IMR-90 (cell line): ENCODE measurements around the gene CENPP. TPM values are rescaled to one million over a fixed set of nuclear protein-coding genes. Genes with fewer than 3 reads are reported as not detected.

ENCODE experiments used
- ATAC-seq: fragments of 200-7000 bp; cut with Tn5 transposase; 2 replicates; pipeline ENCODE4 v1.9.1; 2020; ENCODE audit warnings: low read depth, mild to moderate bottlenecking, moderate library complexity
- BruUV-seq: library from RNA; stranded (reverse); fragments of 400-500 nt; replicated peaks from 2 replicates; lab custom pipeline; 2021; lab: Mats Ljungman, UMichigan
- CTCF ChIA-PET: fragments of 300-600 bp; formaldehyde crosslinking; extraction: SDS; loops from one replicate; lab custom pipeline; 2021; ENCODE audit warnings: antibody characterized with exemption; lab: Yijun Ruan, JAX
- POLR2A ChIA-PET: fragments of 300-600 bp; sonication (Branson Sonifier 250); formaldehyde crosslinking; loops from one replicate; lab custom pipeline; 2022; ENCODE audit warnings: antibody characterized with exemption; ENCODE audit not compliant: unreplicated experiment; lab: Charles Lee
- DNase-seq: peaks from one replicate; pipeline ENCODE4 v3.0.0; 2013
- H2AFZ ChIP-seq: replicated peaks from 2 replicates; pipeline ENCODE3; 2013; ENCODE audit warnings: low read length, mild to moderate bottlenecking; ENCODE audit not compliant: poor library complexity
- H2AK5ac ChIP-seq: 2 replicates; pipeline ENCODE4 v1.6.1; 2013; ENCODE audit warnings: low read depth, low read length, inconsistent platforms
- H2AK9ac ChIP-seq: replicated peaks from 2 replicates; pipeline ENCODE3; 2013; ENCODE audit warnings: mild to moderate bottlenecking, low read depth, low read length, moderate library complexity; ENCODE audit not compliant: poor library complexity
- H2BK120ac ChIP-seq: 2 replicates; pipeline ENCODE4 v1.6.1; 2013; ENCODE audit warnings: low read depth, low read length, inconsistent platforms
- H2BK15ac ChIP-seq: 3 replicates; pipeline ENCODE4 v1.6.1; 2013; ENCODE audit warnings: low read depth, low read length, inconsistent platforms
- H2BK20ac ChIP-seq: 2 replicates; pipeline ENCODE4 v1.6.1; 2013; ENCODE audit warnings: low read depth, mild to moderate bottlenecking, inconsistent platforms, low read length, moderate library complexity
- H2BK5ac ChIP-seq: 2 replicates; pipeline ENCODE4 v1.6.1; 2013; ENCODE audit warnings: mild to moderate bottlenecking, low read depth, low read length, inconsistent platforms; ENCODE audit not compliant: poor library complexity, severe bottlenecking
- H3K14ac ChIP-seq: replicated peaks from 2 replicates; pipeline ENCODE4 v1.6.1; 2013; ENCODE audit warnings: low read depth, low read length, inconsistent platforms
- H3K18ac ChIP-seq: 2 replicates; pipeline ENCODE4 v1.6.1; 2013; ENCODE audit warnings: low read depth, low read length, control low read depth
- H3K23ac ChIP-seq: 2 replicates; pipeline ENCODE4 v1.6.1; 2013; ENCODE audit warnings: low read depth, low read length, inconsistent platforms
- H3K27ac ChIP-seq: 2 replicates; pipeline ENCODE4 v1.5.1; 2013; ENCODE audit warnings: mild to moderate bottlenecking, control low read depth, low read length; ENCODE audit not compliant: insufficient read depth
- H3K27me3 ChIP-seq: 2 replicates; pipeline ENCODE4 v1.6.1; 2013; ENCODE audit warnings: low read length; ENCODE audit not compliant: control insufficient read depth, insufficient read depth
- H3K36me3 ChIP-seq: 2 replicates; pipeline ENCODE4 v1.6.1; 2013; ENCODE audit warnings: low read length, mixed read lengths; ENCODE audit not compliant: control insufficient read depth, insufficient read depth
- H3K4ac ChIP-seq: 2 replicates; pipeline ENCODE4 v1.6.1; 2013; ENCODE audit warnings: low read depth, low read length, inconsistent platforms
- H3K4me1 ChIP-seq: 2 replicates; pipeline ENCODE4 v1.6.1; 2013; ENCODE audit warnings: low read length, mixed read lengths; ENCODE audit not compliant: control insufficient read depth, insufficient read depth
- H3K4me2 ChIP-seq: 2 replicates; pipeline ENCODE4 v1.6.1; 2013; ENCODE audit warnings: low read depth, mild to moderate bottlenecking, control low read depth, low read length, moderate library complexity
- H3K4me3 ChIP-seq: 2 replicates; pipeline ENCODE4 v1.5.1; 2013; ENCODE audit warnings: low read depth, mild to moderate bottlenecking, control low read depth, low read length, moderate library complexity; ENCODE audit not compliant: insufficient read depth
- H3K56ac ChIP-seq: 2 replicates; pipeline ENCODE4 v1.6.1; 2013; ENCODE audit warnings: low read length, inconsistent platforms; ENCODE audit not compliant: insufficient read depth; ENCODE audit errors: extremely low read depth
- H3K79me1 ChIP-seq, 2 experiments: 2 replicates each; pipeline ENCODE4 v1.6.1; 2013; ENCODE audit warnings: low read length in 2 of 2, inconsistent platforms in 1 of 2, low read depth in 1 of 2
- H3K9ac ChIP-seq: 2 replicates; pipeline ENCODE4 v1.6.1; 2013; ENCODE audit warnings: low read depth, low read length, control low read depth
- H3K9me1 ChIP-seq: 2 replicates; pipeline ENCODE4 v1.6.1; 2013; ENCODE audit warnings: low read length, inconsistent platforms; ENCODE audit not compliant: insufficient read depth
- H3K9me3 ChIP-seq: 2 replicates; pipeline ENCODE4 v1.6.1; 2013; ENCODE audit warnings: low read length; ENCODE audit not compliant: control insufficient read depth, insufficient read depth
- H4K20me1 ChIP-seq: 2 replicates; pipeline ENCODE4 v1.6.1; 2013; ENCODE audit warnings: low read length, inconsistent platforms; ENCODE audit not compliant: insufficient read depth
- H4K5ac ChIP-seq: 2 replicates; pipeline ENCODE4 v1.6.1; 2013; ENCODE audit warnings: mild to moderate bottlenecking, low read depth, low read length, control low read depth
- H4K8ac ChIP-seq, 2 experiments: 2 replicates each; pipeline ENCODE4 v1.6.1; 2013; ENCODE audit warnings: low read depth in 2 of 2, low read length in 2 of 2, control low read depth in 1 of 2, inconsistent platforms in 1 of 2
- H4K91ac ChIP-seq: 2 replicates; pipeline ENCODE4 v1.6.1; 2013; ENCODE audit warnings: low read depth, low read length, inconsistent platforms; ENCODE audit not compliant: insufficient read depth
- CHD1 ChIP-seq: IDR thresholded peaks from 2 replicates; pipeline ENCODE4 v1.6.1; 2012; ENCODE audit warnings: low read depth, low read length, improper control_type of control experiment
- WGBS, 2 experiments: methylation state at CpG; one replicate each; pipeline versions ENCODE4 v1.1.5 to v1.1.7; 2013; ENCODE audit warnings: missing lambda C conversion rate in 2 of 2; ENCODE audit not compliant: insufficient read length in 1 of 2; ENCODE audit errors: extremely low coverage in 2 of 2; 5-methylcytosine and 5-hydroxymethylcytosine counted together
- dilution Hi-C: fragments of 300-500 bp; cut with HindIII; formaldehyde crosslinking; loops from one replicate; pipeline ENCODE4 v1.14.3; 2018; ENCODE audit warnings: low sequenced_read_pairs; ENCODE audit not compliant: unreplicated experiment
- in situ Hi-C: fragments of 300-500 bp; cut with MboI; formaldehyde crosslinking; loops from 3 replicates; pipeline ENCODE4 v1.14.3; 2019; ENCODE audit warnings: low sequenced_read_pairs, inconsistent platforms, mixed read lengths
- intact Hi-C: fragments of 100-400 bp; cut with micrococcal nuclease; formaldehyde crosslinking; loops from 2 replicates; pipeline ENCODE4 v1.10.0; 2022
- polyA plus RNA-seq, 3 experiments: library from polyadenylated mRNA; depleted of rRNA; stranded (reverse); fragments of >200 nt; gene quantifications; 2 replicates each; pipeline ENCODE4 v1.2.3, GENCODE V29; 2012; ENCODE audit warnings: low replicate concordance in 1 of 3
- total RNA-seq: library from RNA; depleted of rRNA; stranded (reverse); fragments of >200 nt; gene quantifications from 2 replicates; pipeline ENCODE4 v1.2.3, GENCODE V29; 2012
- TF ChIP-seq, protein P1 (sequence below): fragments of 150-350 bp; IDR thresholded peaks from 2 replicates; pipeline ENCODE4 v1.6.1; 2017; ENCODE audit warnings: mild to moderate bottlenecking, antibody characterized with exemption, low read length, low read depth

Gene CENPP
- total and polyA plus RNA-seq, 2 of the 4 experiments (the other 2 are of a cell fraction), result 1.4 to 2.0 TPM

- Histone ChIP-seq H3K4me3 (no peak overlapping the region), H2AFZ (no peak overlapping the region)
- peak; percentile 54 for ATAC-seq
These were observed 24.3 kb downstream of the CENPP start for GRCh38 chr9:92349771-92350739.

More at GRCh38 chr9:92349771-92350739, 24.3 kb downstream of the CENPP start:
- no peak overlapping the region for H3K9ac ChIP-seq
- H4K8ac ChIP-seq, result no peak overlapping the region
- H3K23ac ChIP-seq, result no peak overlapping the region
- no peaks in the 10 kb centered on the region for H3K79me1 ChIP-seq
- in situ Hi-C loops (loop anchor here (25.0 kb wide), 1 partner anchor 437 kb away; no protein-coding TSS in a partner anchor), dilution Hi-C loops (no loop called here), intact Hi-C loops (loop anchor here (5.0 kb wide), 1 partner anchor 32 kb away; no protein-coding TSS in a partner anchor)
- no peaks in the 10 kb centered on the region for H3K36me3 ChIP-seq
- peak; percentile 74 for DNase-seq
- H3K27ac ChIP-seq, result peak overlapping the region; percentile 50; the same call in 1 of the 2 replicates
- CTCF ChIA-PET, result interaction anchor here (0.6 to 1.1 kb wide), 3 partner anchors 82 to 285 kb away, joined by 3 read pairs; no protein-coding TSS in a partner anchor
- no peaks in the 10 kb centered on the region for H3K9me1 ChIP-seq
- no peak overlapping the region; the same call in 1 of the 2 replicates for H3K18ac ChIP-seq
- no peak overlapping the region for H3K56ac ChIP-seq
- POLR2A ChIA-PET, result no interaction called here
- H2BK15ac ChIP-seq, result no peak overlapping the region
- H4K20me1 ChIP-seq, result no peaks in the 10 kb centered on the region
- H3K4ac ChIP-seq, result no peak overlapping the region
- H3K27me3 ChIP-seq, result no peaks in the 10 kb centered on the region
- H4K5ac ChIP-seq, result no peak overlapping the region; the same call in 1 of the 2 replicates
- no peak for TF ChIP-seq CHD1
- TF ChIP-seq, protein P1, sequence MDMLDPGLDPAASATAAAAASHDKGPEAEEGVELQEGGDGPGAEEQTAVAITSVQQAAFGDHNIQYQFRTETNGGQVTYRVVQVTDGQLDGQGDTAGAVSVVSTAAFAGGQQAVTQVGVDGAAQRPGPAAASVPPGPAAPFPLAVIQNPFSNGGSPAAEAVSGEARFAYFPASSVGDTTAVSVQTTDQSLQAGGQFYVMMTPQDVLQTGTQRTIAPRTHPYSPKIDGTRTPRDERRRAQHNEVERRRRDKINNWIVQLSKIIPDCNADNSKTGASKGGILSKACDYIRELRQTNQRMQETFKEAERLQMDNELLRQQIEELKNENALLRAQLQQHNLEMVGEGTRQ, result peak; percentile 21; the same call in 1 of the 2 replicates
- H3K14ac ChIP-seq, result no peak overlapping the region
- H2BK20ac ChIP-seq, result no peak overlapping the region
- H3K4me2 ChIP-seq, result peak overlapping the region; percentile 41; the same call in 1 of the 2 replicates
- H2AK5ac ChIP-seq, result no peak overlapping the region
- no peak overlapping the region for H2BK120ac ChIP-seq
- H4K91ac ChIP-seq, result no peak overlapping the region
- H3K9me3 ChIP-seq, result no peaks in the 10 kb centered on the region; the same call in 1 of the 2 replicates
- H3K4me1 ChIP-seq, result 0 out of 2 replicates have a peak, but pooled peaks cover 2% of the 10 kb centered on the region
- no CpG with 5 or more reads among the region's 7 CpGs for WGBS, 2 experiments
- no peak overlapping the region for H2AK9ac ChIP-seq
- H2BK5ac ChIP-seq, result no peak overlapping the region
- no TSS peak for BruUV-seq
